K562 (cell line): ENCODE results near the gene UVRAG. TPM values are rescaled to one million over a fixed set of nuclear protein-coding genes. Genes with fewer than 3 reads are reported as not detected.

ENCODE experiments used
- CHD7 ChIP-seq: fragments of 200-600 bp; sonication (generic); IDR thresholded peaks from one replicate; pipeline ENCODE4 v1.6.1; 2012; ENCODE audit warnings: mild to moderate bottlenecking, low read depth, low read length, inconsistent platforms
- DLX4 ChIP-seq: fragments of 250-450 bp; sonication (Bioruptor Pico); IDR thresholded peaks from 2 replicates; pipeline ENCODE4 v1.6.1; 2021; ENCODE audit warnings: mild to moderate bottlenecking
- ETV5 ChIP-seq: sonication (generic); formaldehyde crosslinking; IDR thresholded peaks from 2 replicates; pipeline ENCODE4 v1.4.0; 2020; ENCODE audit warnings: low read depth, mild to moderate bottlenecking, missing genetic modification reagents
- HDAC1 ChIP-seq, 2 experiments: fragments of 450-650 bp; IDR thresholded peaks; 2 replicates each; pipeline ENCODE4 v1.6.1; 2016 to 2017; ENCODE audit warnings: inconsistent platforms in 1 of 2, mild to moderate bottlenecking in 1 of 2, moderate library complexity in 1 of 2
- PKNOX1 ChIP-seq: fragments of 450-650 bp; IDR thresholded peaks from 2 replicates; pipeline ENCODE4 v1.6.1; 2016
- RBM14 ChIP-seq: fragments of 200-400 bp; formaldehyde crosslinking; IDR thresholded peaks from 2 replicates; pipeline ENCODE4 v1.6.1; 2018; ENCODE audit warnings: low read depth, mild to moderate bottlenecking, low read length, moderate library complexity, borderline replicate concordance; ENCODE audit not compliant: insufficient read depth
- SOX6 ChIP-seq: fragments of 450-650 bp; IDR thresholded peaks from 2 replicates; pipeline ENCODE4 v1.6.1; 2014; ENCODE audit warnings: mild to moderate bottlenecking
- ZBTB12 ChIP-seq: fragments of 250-450 bp; sonication (Bioruptor Pico); IDR thresholded peaks from 2 replicates; pipeline ENCODE4 v1.4.0; 2020
- ZNF398 ChIP-seq: fragments of 250-450 bp; sonication (Bioruptor Pico); IDR thresholded peaks from 2 replicates; pipeline ENCODE4 v1.8.0; 2021; ENCODE audit warnings: moderate library complexity, mild to moderate bottlenecking, inconsistent platforms
- ZNF41 ChIP-seq: fragments of 250-450 bp; sonication (Bioruptor Pico); conservative IDR thresholded peaks from 2 replicates; pipeline ENCODE4 v1.4.0; 2020; ENCODE audit warnings: mild to moderate bottlenecking
- polyA plus RNA-seq, 8 experiments: library from polyadenylated mRNA; depleted of rRNA in 4 of 8; stranded (reverse) in 5 of 8; unstranded in 3 of 8; fragments of >200 nt; fragmentation: Nextera tagmentation in 2 of 8; fragmentation: Illumina TruSeq in 1 of 8; extraction: Ambion mirVana in 2 of 8; extraction: Trizol in 1 of 8; gene quantifications; 2 replicates each; pipeline versions ENCODE4 v1.2.1 to v1.2.3, GENCODE V29; 2011 to 2014; ENCODE audit warnings: inconsistent platforms in 1 of 8, missing spikeins in 1 of 8
- total RNA-seq, 7 experiments: library from RNA; depleted of rRNA in 6 of 7; stranded (reverse); fragments of >200 nt in 6 of 7; fragmentation: Illumina TruSeq in 2 of 7; extraction: Trizol in 2 of 7; gene quantifications; 2 replicates each; pipeline versions ENCODE4 v1.2.1 to v1.2.3, GENCODE V29; 2011 to 2021; ENCODE audit warnings: low replicate concordance in 1 of 7

UVRAG gene
- total and polyA plus RNA-seq, 9 of the 15 experiments (the other 6 are each of a cell fraction or from before 2014, with no cell fraction given) = 3.1 to 17.8 (median 12.4) TPM

GRCh38 chr11:75768112-75768908 lies 46.7 kb upstream of the UVRAG start, which contains the start of gene DGAT2 (continued):
- TF ChIP-seq CHD7 (no peak), RBM14 (no peak), DLX4 (CRISPR knock-in tag) (no peak), HDAC1 (IDR thresholded peaks at IDR 0.05) (peak in 1 of 2 experiments; percentile 48; a peak in 1 of 4 replicates), ETV5 (CRISPR knock-in tag) (0 out of 2 replicates have a peak, but pooled peaks have one; percentile 69), SOX6 (peak; percentile 34; the same call in 1 of the 2 replicates), ZNF398 (CRISPR knock-in tag) (no peak), PKNOX1 (peak; percentile 10; the same call in 1 of the 2 replicates), ZNF41 (CRISPR knock-in tag) (no peak), ZBTB12 (0 out of 2 replicates have a peak, but pooled peaks have one; percentile 40)
